HG02981 (cell line): ENCODE measurements around the gene CLK2.
"Not testable (repeated sequence)": the region's sequence is repeated elsewhere in the genome, so short reads cannot be mapped to it uniquely, and the experiment has no call there.

Experiments used
- ATAC-seq: cut with Tn5 transposase; IDR thresholded peaks from one replicate; pipeline ENCODE4 v1.9.1; 2021; ENCODE audit warnings: mild to moderate bottlenecking, moderate library complexity; ENCODE audit not compliant: unreplicated experiment

CLK2 gene

DNA sequence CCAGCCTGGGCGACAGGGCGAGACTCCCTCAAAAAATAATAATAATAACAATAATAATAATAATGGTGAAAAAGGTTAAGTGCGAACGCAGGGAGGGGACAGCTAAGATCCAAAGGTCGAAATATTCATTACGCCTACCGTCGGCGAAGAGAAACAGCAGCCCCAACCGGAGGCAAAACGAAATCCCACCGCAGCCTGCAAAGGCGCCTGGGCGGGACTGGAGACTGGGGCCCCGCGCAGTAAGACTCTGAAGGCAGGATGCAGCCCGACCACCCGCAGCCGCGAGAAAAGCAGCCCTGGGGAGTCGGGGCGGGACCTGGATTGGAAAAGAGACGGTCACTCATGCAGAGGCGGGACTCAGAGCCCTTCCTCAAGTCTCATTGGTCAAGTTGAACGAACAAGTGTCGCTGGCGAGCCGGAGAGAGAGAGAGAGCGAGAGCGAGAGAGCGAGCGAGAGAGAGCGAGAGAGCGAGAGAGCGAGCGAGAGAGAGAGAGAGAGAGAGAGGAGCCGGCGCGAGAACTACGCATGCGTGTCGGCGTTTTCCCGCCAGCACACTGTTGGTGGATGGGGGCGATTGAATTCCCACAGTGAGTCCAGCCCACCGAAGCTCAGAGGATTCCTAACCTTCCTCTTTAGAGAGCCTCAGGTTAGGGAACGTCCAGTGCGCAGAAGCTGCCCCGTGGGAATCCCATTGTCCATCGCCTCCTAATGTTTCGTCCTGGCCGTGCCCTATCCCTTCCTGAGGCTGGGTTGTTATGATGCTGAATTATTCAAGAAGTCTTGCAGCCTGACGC lies 28.7 kb downstream of the CLK2 start:
- peak; percentile 88 for ATAC-seq

GRCh38 chr1:155242805-155243358 lies 30.4 kb downstream of the CLK2 start:
- ATAC-seq, result no peak

DNA sequence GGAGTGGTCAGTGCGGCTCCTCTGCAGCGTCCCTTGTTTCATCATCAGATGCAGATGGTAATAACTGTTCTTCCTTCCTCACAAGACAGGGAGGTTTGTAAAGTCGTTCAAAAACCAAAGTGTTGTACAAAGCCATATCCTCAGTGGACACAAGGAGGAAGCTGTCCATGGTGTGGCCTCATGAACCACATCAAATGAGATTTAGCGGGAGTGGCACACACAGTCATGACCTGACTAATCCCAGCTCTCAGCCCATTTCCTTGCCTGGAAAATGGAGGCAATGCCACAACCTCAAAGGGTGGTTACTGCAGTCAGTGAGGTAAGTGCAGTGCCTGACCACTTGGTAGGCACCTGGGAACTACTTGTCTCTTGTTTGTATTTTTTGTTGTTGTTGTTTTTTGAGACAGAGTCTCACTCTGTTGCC lies 31.5 kb downstream of the CLK2 start:
- no peak for ATAC-seq

- ATAC-seq, result no peak
Measured at GRCh38 chr1:155241069-155241679, 32.1 kb downstream of the CLK2 start.

- no peak for ATAC-seq
Measured at GRCh38 chr1:155236451-155236850, 36.9 kb downstream of the CLK2 start.

DNA sequence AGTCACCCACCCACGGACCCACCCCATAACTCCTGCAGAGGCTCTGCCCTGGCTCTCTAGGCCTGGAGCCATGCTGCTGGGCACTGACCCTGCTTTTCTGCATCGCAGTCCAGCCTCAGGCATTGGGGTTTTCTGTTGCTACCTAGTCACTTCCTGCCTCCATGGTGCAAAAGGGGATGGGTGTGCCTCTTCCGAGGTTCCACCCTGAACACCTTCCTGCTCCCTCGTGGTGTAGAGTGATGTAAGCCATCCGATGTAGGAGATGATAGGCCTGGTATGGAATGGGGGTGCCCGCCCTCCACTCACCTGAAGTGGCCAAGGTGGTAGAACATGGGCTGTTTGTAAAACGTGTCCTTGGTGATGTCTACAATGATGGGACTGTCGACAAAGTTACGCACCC lies 37.9 kb downstream of the CLK2 start:
- ATAC-seq, result not testable (repeated sequence)

- ATAC-seq, result not testable (repeated sequence)
Measured at GRCh38 chr1:155233502-155233901, 39.8 kb downstream of the CLK2 start.

DNA sequence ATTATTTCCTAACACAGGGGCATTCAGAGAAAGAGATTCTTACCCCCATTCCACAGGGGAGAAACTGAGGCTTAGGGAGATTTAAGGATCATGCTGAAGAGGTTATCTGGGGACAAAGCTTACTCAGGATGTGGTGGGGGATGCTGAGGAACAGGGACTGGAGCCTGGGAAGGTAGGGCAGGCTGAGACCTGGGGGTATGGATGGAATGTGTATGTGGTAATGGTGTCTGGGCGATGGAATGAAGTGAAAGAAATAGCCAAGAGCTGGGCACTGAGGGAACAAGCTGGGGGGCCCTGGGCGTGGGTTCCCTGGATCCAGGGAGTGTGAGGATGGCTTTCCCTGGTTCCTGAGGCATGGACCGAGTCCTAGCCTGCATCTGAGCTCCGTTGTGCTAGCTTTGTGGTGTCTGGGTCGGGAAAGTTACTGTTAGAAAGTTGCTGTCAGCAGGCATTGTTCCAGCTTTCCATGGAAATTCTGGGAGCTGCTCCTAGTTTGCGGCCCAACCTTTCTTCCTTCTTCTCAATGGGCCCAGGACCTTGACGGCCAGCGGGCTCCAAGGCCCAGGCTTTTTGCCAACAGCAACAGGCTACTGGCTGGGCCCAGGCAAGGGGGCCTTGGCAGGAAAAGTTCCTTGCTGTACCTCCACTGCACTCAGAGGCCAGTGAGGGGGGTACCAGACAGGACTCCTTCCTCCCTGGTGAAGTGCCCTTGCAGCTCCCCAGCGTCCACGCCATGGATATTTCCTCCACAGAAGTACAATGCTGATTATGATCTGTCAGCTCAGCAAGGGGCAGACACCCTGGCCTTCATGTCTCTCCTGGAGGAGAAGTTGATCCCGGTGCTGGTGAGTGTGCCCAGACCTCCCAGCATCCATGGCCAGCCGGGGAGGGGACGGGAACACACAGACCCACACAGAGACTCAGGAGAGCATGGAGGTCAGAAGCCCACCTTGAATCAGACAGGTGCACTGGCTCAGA lies 41.0 kb downstream of the CLK2 start:
- not testable (repeated sequence) for ATAC-seq

GRCh38 chr1:155231302-155231701 lies 42.0 kb downstream of the CLK2 start:
- not testable (repeated sequence) for ATAC-seq

- ATAC-seq, result no peak
Measured at GRCh38 chr1:155228096-155228427, 45.2 kb downstream of the CLK2 start.

GRCh38 chr1:155227261-155228095 lies 45.8 kb downstream of the CLK2 start:
- peak; percentile 88 for ATAC-seq

GRCh38 chr1:155226910-155227260 lies 46.4 kb downstream of the CLK2 start:
- no peak for ATAC-seq

- no peak for ATAC-seq
Measured at GRCh38 chr1:155226188-155226909, 47.0 kb downstream of the CLK2 start.

GRCh38 chr1:155225404-155225759 lies 47.9 kb downstream of the CLK2 start:
- ATAC-seq, result not testable (repeated sequence)

- no peak for ATAC-seq
Measured at GRCh38 chr1:155223047-155223446, 50.3 kb downstream of the CLK2 start.

DNA sequence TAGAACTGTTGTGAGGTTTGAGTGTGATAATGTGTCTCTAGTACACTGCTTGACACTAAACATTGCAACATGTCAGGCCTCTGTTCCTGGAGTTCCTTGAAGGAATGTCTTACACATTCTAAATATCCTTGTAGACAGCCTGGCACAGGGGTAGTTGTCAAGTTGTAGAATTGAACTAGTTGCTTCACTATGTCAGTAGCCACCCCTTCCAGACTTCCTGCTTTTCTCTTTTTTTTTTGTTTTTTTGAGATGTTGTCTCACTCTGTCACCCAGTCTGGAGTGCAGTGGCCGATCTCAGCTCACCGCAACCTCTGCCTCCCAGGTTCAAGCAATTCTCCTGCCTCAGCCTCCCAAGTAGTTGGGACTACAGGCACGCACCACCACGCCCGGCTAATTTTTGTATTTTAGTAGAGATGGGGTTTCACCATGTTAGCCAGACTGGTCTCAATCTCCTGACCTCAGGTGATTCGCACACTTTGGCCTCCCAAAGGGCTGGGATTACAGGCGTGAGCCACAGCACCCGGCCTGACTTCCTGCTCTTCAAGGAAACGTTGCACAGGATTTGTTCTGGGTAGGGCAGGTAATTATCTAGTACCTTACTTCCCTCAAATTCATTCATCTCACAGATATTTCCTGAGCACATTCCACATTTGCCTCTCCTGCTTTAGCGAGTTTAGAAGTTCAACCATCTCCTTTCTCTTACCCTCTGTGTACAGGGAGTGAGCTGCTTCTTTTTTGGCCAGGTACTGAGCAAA lies 52.9 kb downstream of the CLK2 start:
- not testable (repeated sequence) for ATAC-seq

DNA sequence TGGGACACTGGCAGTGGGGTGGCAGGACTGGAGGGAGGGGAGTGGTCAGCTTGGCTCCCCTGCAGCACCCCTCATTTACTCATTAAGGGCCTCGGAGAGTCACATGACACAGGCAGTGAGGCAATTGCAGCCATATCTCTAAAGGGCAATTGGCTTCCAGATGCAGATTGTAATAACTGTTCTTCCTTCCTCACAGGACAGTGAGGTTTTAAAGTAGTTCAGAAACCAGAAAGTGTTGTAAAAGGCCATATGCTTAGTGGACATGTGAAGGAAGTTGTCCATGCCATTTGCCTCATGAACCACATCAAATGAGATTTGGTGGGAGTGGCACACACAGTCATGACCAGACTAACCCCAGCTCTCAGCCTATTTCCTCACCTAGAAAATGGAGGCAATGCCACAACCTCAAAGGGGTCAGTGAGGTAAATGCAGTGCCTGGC lies 53.7 kb downstream of the CLK2 start:
- ATAC-seq, result no peak

- no peak for ATAC-seq
Measured at GRCh38 chr1:155218854-155219591, 54.3 kb downstream of the CLK2 start.
